ENCODE results near the gene DAAM2. TPM values are rescaled to one million over a fixed set of nuclear protein-coding genes. Genes with fewer than 3 reads are reported as not detected.

The DAAM2 gene
- total and polyA plus RNA-seq, 2 of the 8 experiments (the other 6 are each of a cell fraction or from before 2014, with no cell fraction given), result 1.5 to 2.9 TPM

DNA sequence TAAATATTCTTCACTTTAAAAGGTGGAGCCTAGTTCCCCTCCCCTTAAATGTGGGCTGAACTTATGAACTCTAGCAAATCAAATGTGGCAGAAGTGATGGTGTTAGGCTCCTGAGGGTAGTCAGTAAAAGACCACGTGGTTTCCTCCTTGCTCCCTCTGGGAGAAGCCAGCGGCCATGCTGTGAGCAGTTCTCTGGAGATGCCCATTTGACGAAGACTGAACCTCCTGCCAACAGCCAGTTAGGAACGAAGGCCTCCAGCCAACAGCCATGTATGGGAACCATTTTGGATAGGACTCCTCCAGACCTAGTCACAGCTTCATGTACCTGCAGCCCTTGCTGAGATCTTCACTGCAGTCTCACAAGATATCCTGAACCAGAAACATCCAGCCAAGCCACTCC is 149.6 kb downstream of the DAAM2 start (continued):
- TF ChIP-seq, protein P1, sequence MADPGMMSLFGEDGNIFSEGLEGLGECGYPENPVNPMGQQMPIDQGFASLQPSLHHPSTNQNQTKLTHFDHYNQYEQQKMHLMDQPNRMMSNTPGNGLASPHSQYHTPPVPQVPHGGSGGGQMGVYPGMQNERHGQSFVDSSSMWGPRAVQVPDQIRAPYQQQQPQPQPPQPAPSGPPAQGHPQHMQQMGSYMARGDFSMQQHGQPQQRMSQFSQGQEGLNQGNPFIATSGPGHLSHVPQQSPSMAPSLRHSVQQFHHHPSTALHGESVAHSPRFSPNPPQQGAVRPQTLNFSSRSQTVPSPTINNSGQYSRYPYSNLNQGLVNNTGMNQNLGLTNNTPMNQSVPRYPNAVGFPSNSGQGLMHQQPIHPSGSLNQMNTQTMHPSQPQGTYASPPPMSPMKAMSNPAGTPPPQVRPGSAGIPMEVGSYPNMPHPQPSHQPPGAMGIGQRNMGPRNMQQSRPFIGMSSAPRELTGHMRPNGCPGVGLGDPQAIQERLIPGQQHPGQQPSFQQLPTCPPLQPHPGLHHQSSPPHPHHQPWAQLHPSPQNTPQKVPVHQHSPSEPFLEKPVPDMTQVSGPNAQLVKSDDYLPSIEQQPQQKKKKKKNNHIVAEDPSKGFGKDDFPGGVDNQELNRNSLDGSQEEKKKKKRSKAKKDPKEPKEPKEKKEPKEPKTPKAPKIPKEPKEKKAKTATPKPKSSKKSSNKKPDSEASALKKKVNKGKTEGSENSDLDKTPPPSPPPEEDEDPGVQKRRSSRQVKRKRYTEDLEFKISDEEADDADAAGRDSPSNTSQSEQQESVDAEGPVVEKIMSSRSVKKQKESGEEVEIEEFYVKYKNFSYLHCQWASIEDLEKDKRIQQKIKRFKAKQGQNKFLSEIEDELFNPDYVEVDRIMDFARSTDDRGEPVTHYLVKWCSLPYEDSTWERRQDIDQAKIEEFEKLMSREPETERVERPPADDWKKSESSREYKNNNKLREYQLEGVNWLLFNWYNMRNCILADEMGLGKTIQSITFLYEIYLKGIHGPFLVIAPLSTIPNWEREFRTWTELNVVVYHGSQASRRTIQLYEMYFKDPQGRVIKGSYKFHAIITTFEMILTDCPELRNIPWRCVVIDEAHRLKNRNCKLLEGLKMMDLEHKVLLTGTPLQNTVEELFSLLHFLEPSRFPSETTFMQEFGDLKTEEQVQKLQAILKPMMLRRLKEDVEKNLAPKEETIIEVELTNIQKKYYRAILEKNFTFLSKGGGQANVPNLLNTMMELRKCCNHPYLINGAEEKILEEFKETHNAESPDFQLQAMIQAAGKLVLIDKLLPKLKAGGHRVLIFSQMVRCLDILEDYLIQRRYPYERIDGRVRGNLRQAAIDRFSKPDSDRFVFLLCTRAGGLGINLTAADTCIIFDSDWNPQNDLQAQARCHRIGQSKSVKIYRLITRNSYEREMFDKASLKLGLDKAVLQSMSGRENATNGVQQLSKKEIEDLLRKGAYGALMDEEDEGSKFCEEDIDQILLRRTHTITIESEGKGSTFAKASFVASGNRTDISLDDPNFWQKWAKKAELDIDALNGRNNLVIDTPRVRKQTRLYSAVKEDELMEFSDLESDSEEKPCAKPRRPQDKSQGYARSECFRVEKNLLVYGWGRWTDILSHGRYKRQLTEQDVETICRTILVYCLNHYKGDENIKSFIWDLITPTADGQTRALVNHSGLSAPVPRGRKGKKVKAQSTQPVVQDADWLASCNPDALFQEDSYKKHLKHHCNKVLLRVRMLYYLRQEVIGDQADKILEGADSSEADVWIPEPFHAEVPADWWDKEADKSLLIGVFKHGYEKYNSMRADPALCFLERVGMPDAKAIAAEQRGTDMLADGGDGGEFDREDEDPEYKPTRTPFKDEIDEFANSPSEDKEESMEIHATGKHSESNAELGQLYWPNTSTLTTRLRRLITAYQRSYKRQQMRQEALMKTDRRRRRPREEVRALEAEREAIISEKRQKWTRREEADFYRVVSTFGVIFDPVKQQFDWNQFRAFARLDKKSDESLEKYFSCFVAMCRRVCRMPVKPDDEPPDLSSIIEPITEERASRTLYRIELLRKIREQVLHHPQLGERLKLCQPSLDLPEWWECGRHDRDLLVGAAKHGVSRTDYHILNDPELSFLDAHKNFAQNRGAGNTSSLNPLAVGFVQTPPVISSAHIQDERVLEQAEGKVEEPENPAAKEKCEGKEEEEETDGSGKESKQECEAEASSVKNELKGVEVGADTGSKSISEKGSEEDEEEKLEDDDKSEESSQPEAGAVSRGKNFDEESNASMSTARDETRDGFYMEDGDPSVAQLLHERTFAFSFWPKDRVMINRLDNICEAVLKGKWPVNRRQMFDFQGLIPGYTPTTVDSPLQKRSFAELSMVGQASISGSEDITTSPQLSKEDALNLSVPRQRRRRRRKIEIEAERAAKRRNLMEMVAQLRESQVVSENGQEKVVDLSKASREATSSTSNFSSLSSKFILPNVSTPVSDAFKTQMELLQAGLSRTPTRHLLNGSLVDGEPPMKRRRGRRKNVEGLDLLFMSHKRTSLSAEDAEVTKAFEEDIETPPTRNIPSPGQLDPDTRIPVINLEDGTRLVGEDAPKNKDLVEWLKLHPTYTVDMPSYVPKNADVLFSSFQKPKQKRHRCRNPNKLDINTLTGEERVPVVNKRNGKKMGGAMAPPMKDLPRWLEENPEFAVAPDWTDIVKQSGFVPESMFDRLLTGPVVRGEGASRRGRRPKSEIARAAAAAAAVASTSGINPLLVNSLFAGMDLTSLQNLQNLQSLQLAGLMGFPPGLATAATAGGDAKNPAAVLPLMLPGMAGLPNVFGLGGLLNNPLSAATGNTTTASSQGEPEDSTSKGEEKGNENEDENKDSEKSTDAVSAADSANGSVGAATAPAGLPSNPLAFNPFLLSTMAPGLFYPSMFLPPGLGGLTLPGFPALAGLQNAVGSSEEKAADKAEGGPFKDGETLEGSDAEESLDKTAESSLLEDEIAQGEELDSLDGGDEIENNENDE (IDR thresholded peaks at IDR 0.05; ENCODE audit: insufficient replicate concordance, low read length), result no peak
- TF ChIP-seq EP300 (IDR thresholded peaks at IDR 0.05; ENCODE audit: borderline replicate concordance in 1 of 2, low read depth in 2 of 2, low read length in 2 of 2), result no peak
